Trophoblast cell (in vitro differentiated cells and primary cell): Measurements from ENCODE around the gene WDR37.
"Not testable (repeated sequence)": the region's sequence is repeated elsewhere in the genome, so short reads cannot be mapped to it uniquely, and the experiment has no call there.

Experiments
- DNase-seq, 2 donors: peaks; one replicate each; pipeline ENCODE4 v3.0.0-alpha.2; 2016
- H2AFZ ChIP-seq: 2 replicates; pipeline ENCODE4 v1.6.1; 2013; ENCODE audit warnings: low read length, moderate library complexity, mild to moderate bottlenecking; ENCODE audit not compliant: insufficient read depth, poor library complexity
- H2AK5ac ChIP-seq: 2 replicates; pipeline ENCODE4 v1.6.1; 2013; ENCODE audit warnings: mild to moderate bottlenecking, low read length
- H2BK120ac ChIP-seq: 2 replicates; pipeline ENCODE4 v1.6.1; 2013; ENCODE audit warnings: low read length, mild to moderate bottlenecking, moderate library complexity; ENCODE audit not compliant: insufficient read depth, poor library complexity
- H2BK12ac ChIP-seq: 2 replicates; pipeline ENCODE4 v1.6.1; 2013; ENCODE audit warnings: mild to moderate bottlenecking, low read length, moderate library complexity
- H2BK5ac ChIP-seq: 2 replicates; pipeline ENCODE4 v1.6.1; 2013; ENCODE audit warnings: low read length, low read depth, moderate library complexity, mild to moderate bottlenecking; ENCODE audit not compliant: poor library complexity
- H3K14ac ChIP-seq: 2 replicates; pipeline ENCODE4 v1.6.1; 2013; ENCODE audit warnings: mild to moderate bottlenecking, low read length
- H3K18ac ChIP-seq: 2 replicates; pipeline ENCODE4 v1.6.1; 2013; ENCODE audit warnings: mild to moderate bottlenecking, low read length
- H3K23ac ChIP-seq: 2 replicates; pipeline ENCODE4 v1.6.1; 2013; ENCODE audit warnings: low read length
- H3K27ac ChIP-seq: 2 replicates; pipeline ENCODE4 v1.5.1; 2013; ENCODE audit warnings: low read depth, mild to moderate bottlenecking, inconsistent platforms, low read length, moderate library complexity
- H3K27me3 ChIP-seq: 2 replicates; pipeline ENCODE4 v1.6.1; 2013; ENCODE audit warnings: inconsistent platforms, mild to moderate bottlenecking, low read length, moderate library complexity; ENCODE audit not compliant: insufficient read depth
- H3K36me3 ChIP-seq, 2 experiments: 1 replicate in 1 of 2; 2 replicates in 1 of 2; pipeline ENCODE4 v1.6.1; 2013; ENCODE audit warnings: low read length in 2 of 2, mild to moderate bottlenecking in 2 of 2, moderate library complexity in 1 of 2; ENCODE audit not compliant: insufficient read depth in 2 of 2, control insufficient read depth in 1 of 2
- H3K4ac ChIP-seq: 2 replicates; pipeline ENCODE4 v1.6.1; 2013; ENCODE audit warnings: low read depth, mild to moderate bottlenecking, low read length, moderate library complexity
- H3K4me1 ChIP-seq, 2 experiments: 1 replicate in 1 of 2; 2 replicates in 1 of 2; pipeline ENCODE4 v1.6.1; 2013; ENCODE audit warnings: low read length in 2 of 2, mild to moderate bottlenecking in 2 of 2, moderate library complexity in 1 of 2; ENCODE audit not compliant: insufficient read depth in 2 of 2, control insufficient read depth in 1 of 2
- H3K4me2 ChIP-seq: 2 replicates; pipeline ENCODE4 v1.6.1; 2013; ENCODE audit warnings: inconsistent platforms, mild to moderate bottlenecking, low read length, moderate library complexity
- H3K4me3 ChIP-seq: 2 replicates; pipeline ENCODE4 v1.5.1; 2013; ENCODE audit warnings: mild to moderate bottlenecking, low read depth, low read length, inconsistent platforms
- H3K79me1 ChIP-seq: one replicate; pipeline ENCODE4 v1.6.1; 2013; ENCODE audit warnings: low read length
- H3K79me2 ChIP-seq: 2 replicates; pipeline ENCODE4 v1.6.1; 2013; ENCODE audit warnings: low read length, mild to moderate bottlenecking; ENCODE audit not compliant: control insufficient read depth, insufficient read depth, poor library complexity
- H3K9ac ChIP-seq: 2 replicates; pipeline ENCODE4 v1.6.1; 2013; ENCODE audit warnings: mild to moderate bottlenecking, low read length
- H3K9me3 ChIP-seq: 2 replicates; pipeline ENCODE4 v1.6.1; 2013; ENCODE audit warnings: low read depth, mild to moderate bottlenecking, control low read depth, inconsistent platforms, low read length; ENCODE audit not compliant: insufficient read depth
- H4K12ac ChIP-seq: 2 replicates; pipeline ENCODE4 v1.6.1; 2013; ENCODE audit warnings: low read depth, mild to moderate bottlenecking, low read length, moderate library complexity
- H4K8ac ChIP-seq: 2 replicates; pipeline ENCODE4 v1.6.1; 2013; ENCODE audit warnings: low read depth, mild to moderate bottlenecking, low read length, moderate library complexity
- H4K91ac ChIP-seq: one replicate; pipeline ENCODE4 v1.6.1; 2013; ENCODE audit warnings: low read depth, mild to moderate bottlenecking, low read length, moderate library complexity
- WGBS: extraction: QIAGEN DNeasy Blood & Tissue Kit; methylation state at CpG from one replicate; pipeline ENCODE4 v1.1.7; 2013; ENCODE audit warnings: missing lambda C conversion rate; ENCODE audit not compliant: insufficient read length, insufficient coverage; ENCODE audit errors: extremely low coverage; 5-methylcytosine and 5-hydroxymethylcytosine counted together

Gene WDR37

GRCh38 chr10:1064964-1065247, 8.7 kb downstream of the WDR37 start:
- H2BK5ac ChIP-seq: no peak overlapping the region
- H3K27me3 ChIP-seq: no peaks in the 10 kb centered on the region
- H2BK12ac ChIP-seq: no peak overlapping the region
- H3K36me3 ChIP-seq: peaks cover 0 to 5% of the 10 kb centered on the region in 2 experiments
- no peak overlapping the region for H3K4me3 ChIP-seq
- H3K14ac ChIP-seq: no peak overlapping the region
- no peaks in the 10 kb centered on the region for H3K9me3 ChIP-seq
- DNase-seq: no peak
- WGBS: 100% methylated on average over 2 of the region's 4 CpGs
- H2BK120ac ChIP-seq: no peak overlapping the region
- no peak overlapping the region for H2AK5ac ChIP-seq
- H3K9ac ChIP-seq: no peak overlapping the region
- no peak overlapping the region for H3K4ac ChIP-seq
- H3K4me1 ChIP-seq: no peaks in the 10 kb centered on the region
- no peak overlapping the region for H4K8ac ChIP-seq
- no peaks in the 10 kb centered on the region for H3K79me1 ChIP-seq
- no peaks in the 10 kb centered on the region for H3K79me2 ChIP-seq
- H3K27ac ChIP-seq: no peak overlapping the region
- H4K12ac ChIP-seq: no peak overlapping the region
- no peak overlapping the region for H3K23ac ChIP-seq
- H4K91ac ChIP-seq: no peak overlapping the region
- H2AFZ ChIP-seq: no peak overlapping the region
- H3K4me2 ChIP-seq: no peak overlapping the region
- no peak overlapping the region for H3K18ac ChIP-seq

GRCh38 chr10:1066734-1067133, 10.5 kb downstream of the WDR37 start:
- H3K27ac ChIP-seq, H2AK5ac ChIP-seq, H3K4me3 ChIP-seq, H4K8ac ChIP-seq, H3K36me3 ChIP-seq, H3K27me3 ChIP-seq, H2BK12ac ChIP-seq, H3K4me1 ChIP-seq, H4K91ac ChIP-seq, H3K18ac ChIP-seq, H3K9me3 ChIP-seq, H3K79me1 ChIP-seq, H3K79me2 ChIP-seq, H3K4ac ChIP-seq, H2BK120ac ChIP-seq, H3K4me2 ChIP-seq, H2BK5ac ChIP-seq, H3K14ac ChIP-seq, DNase-seq, H3K9ac ChIP-seq, H3K23ac ChIP-seq, H4K12ac ChIP-seq, H2AFZ ChIP-seq: not testable (repeated sequence)
- WGBS: no CpG with 5 or more reads among the region's 8 CpGs

GRCh38 chr10:1068380-1069361, 12.5 kb downstream of the WDR37 start:
- Histone ChIP-seq H3K4me3 (no peak overlapping the region), H2AK5ac (no peak overlapping the region), H3K4me2 (no peak overlapping the region), H2BK120ac (no peak overlapping the region), H4K12ac (no peak overlapping the region), H3K4me1 (peaks cover 0 to 2% of the 10 kb centered on the region in 2 experiments), H3K23ac (no peak overlapping the region), H3K36me3 (peaks cover 8% of the 10 kb centered on the region in 2 experiments), H4K91ac (no peak overlapping the region), H3K9me3 (no peaks in the 10 kb centered on the region), H2BK5ac (no peak overlapping the region), H3K27me3 (no peaks in the 10 kb centered on the region), H2AFZ (no peak overlapping the region), H2BK12ac (no peak overlapping the region), H3K14ac (no peak overlapping the region), H3K79me2 (no peaks in the 10 kb centered on the region), H3K79me1 (no peaks in the 10 kb centered on the region), H3K18ac (no peak overlapping the region), H3K9ac (no peak overlapping the region), H4K8ac (no peak overlapping the region), H3K4ac (no peak overlapping the region), H3K27ac (no peak overlapping the region)
- no peak for DNase-seq
- no CpG with 5 or more reads among the region's 10 CpGs for WGBS

- Histone ChIP-seq H2AFZ (no peak overlapping the region), H4K12ac (no peak overlapping the region), H3K23ac (no peak overlapping the region), H3K4me2 (no peak overlapping the region), H3K4ac (no peak overlapping the region), H3K27ac (no peak overlapping the region), H3K79me1 (no peaks in the 10 kb centered on the region), H3K9ac (no peak overlapping the region), H3K14ac (no peak overlapping the region), H3K27me3 (no peaks in the 10 kb centered on the region), H3K18ac (no peak overlapping the region), H2BK12ac (no peak overlapping the region), H4K91ac (no peak overlapping the region), H2BK5ac (no peak overlapping the region), H3K79me2 (no peaks in the 10 kb centered on the region), H3K36me3 (peaks cover 15 to 18% of the 10 kb centered on the region in 2 experiments), H4K8ac (no peak overlapping the region), H3K9me3 (no peaks in the 10 kb centered on the region), H2AK5ac (no peak overlapping the region), H2BK120ac (no peak overlapping the region), H3K4me3 (no peak overlapping the region), H3K4me1 (peaks cover 0 to 2% of the 10 kb centered on the region in 2 experiments)
- WGBS: no CpG with 5 or more reads among the region's 7 CpGs
- DNase-seq: peak; percentile 47 to 66
Measured at GRCh38 chr10:1070919-1071318, 14.7 kb downstream of the WDR37 start.
